Cardiac muscle cell (in vitro differentiated cells and primary cell): ENCODE measurements around the gene DUSP3. TPM values are rescaled to one million over a fixed set of nuclear protein-coding genes. Genes with fewer than 3 reads are reported as not detected.
A peak's percentile ranks its signal among the peaks of the same experiment; 100 is the strongest.

Source experiments
- DNase-seq, 2 donors: peaks; one replicate each; pipeline versions ENCODE4 v3.0.0 to v3.0.0-alpha.2; 2010 to 2017; ENCODE audit warnings: low read depth in 1 of 2, low spot score in 1 of 2
- H3K27ac ChIP-seq: fragments of 200-600 bp; sonication (generic); 2 replicates; pipeline ENCODE4 v1.5.1; 2016
- H3K27me3 ChIP-seq: fragments of 200-600 bp; sonication (generic); 2 replicates; pipeline ENCODE4 v1.6.0; 2016; ENCODE audit warnings: control low read depth
- H3K36me3 ChIP-seq: fragments of 200-600 bp; sonication (generic); 2 replicates; pipeline ENCODE4 v1.5.1; 2016; ENCODE audit warnings: control low read depth
- H3K4me1 ChIP-seq: fragments of 200-600 bp; sonication (generic); 2 replicates; pipeline ENCODE4 v1.8.1; 2017; ENCODE audit warnings: low read depth, mild to moderate bottlenecking, mixed run types
- H3K4me3 ChIP-seq: fragments of 200-600 bp; sonication (generic); 2 replicates; pipeline ENCODE4 v1.5.1; 2016; ENCODE audit warnings: mild to moderate bottlenecking
- H3K9me3 ChIP-seq: fragments of 200-600 bp; sonication (generic); 2 replicates; pipeline ENCODE4 v1.5.1; 2017; ENCODE audit warnings: low read depth, mild to moderate bottlenecking, control low read depth
- CTCF ChIP-seq: IDR thresholded peaks from 2 replicates; pipeline ENCODE4 v1.5.1; 2012; ENCODE audit warnings: low read depth, mild to moderate bottlenecking, low read length
- polyA plus RNA-seq: library from polyadenylated mRNA; unstranded; fragments of >200 nt; fragmentation: Nextera tagmentation; extraction: Ambion mirVana; gene quantifications from 2 replicates; pipeline ENCODE4 v1.2.1, GENCODE V29; 2016
- total RNA-seq: library from RNA; depleted of rRNA; stranded (reverse); fragments of >200 nt; gene quantifications from 2 replicates; pipeline ENCODE4 v1.2.3, GENCODE V29; 2016

The DUSP3 gene
- total and polyA plus RNA-seq, 2 experiments from 2014 or later = 58.7 to 66.2 TPM

- no peak for TF ChIP-seq CTCF
- no peaks in the 10 kb centered on the region for H3K9me3 ChIP-seq
- H3K36me3 ChIP-seq = peaks cover 13% of the 10 kb centered on the region
- no peak for DNase-seq
- no peaks in the 10 kb centered on the region for H3K4me1 ChIP-seq
- no peak overlapping the region for H3K4me3 ChIP-seq
- no peaks in the 10 kb centered on the region for H3K27me3 ChIP-seq
- H3K27ac ChIP-seq = no peak overlapping the region
Observed at GRCh38 chr17:43767713-43768059, 11.1 kb downstream of the DUSP3 start.

- H3K4me3 ChIP-seq = no peak overlapping the region
- no peaks in the 10 kb centered on the region for H3K4me1 ChIP-seq
- no peaks in the 10 kb centered on the region for H3K9me3 ChIP-seq
- no peak for TF ChIP-seq CTCF
- no peak for DNase-seq
- H3K36me3 ChIP-seq = peaks cover 8% of the 10 kb centered on the region
- H3K27me3 ChIP-seq = no peaks in the 10 kb centered on the region
- H3K27ac ChIP-seq = no peak overlapping the region
Observed at GRCh38 chr17:43767053-43767712, 11.6 kb downstream of the DUSP3 start.

GRCh38 chr17:43766413-43767052 lies 12.2 kb downstream of the DUSP3 start:
- peak; percentile 64 to 72 for DNase-seq
- TF ChIP-seq CTCF = peak; percentile 85

GRCh38 chr17:43760254-43760852 lies 18.4 kb downstream of the DUSP3 start:
- Histone ChIP-seq H3K4me1 (no peaks in the 10 kb centered on the region), H3K9me3 (no peaks in the 10 kb centered on the region), H3K36me3 (no peaks in the 10 kb centered on the region), H3K27me3 (peaks cover 13% of the 10 kb centered on the region), H3K27ac (no peak overlapping the region), H3K4me3 (no peak overlapping the region)
- peak; percentile 100 for TF ChIP-seq CTCF
- DNase-seq = peak; percentile 95 to 96

More at GRCh38 chr17:43766413-43767052, 12.2 kb downstream of the DUSP3 start:
- no peak overlapping the region for H3K4me3 ChIP-seq
- no peaks in the 10 kb centered on the region for H3K27me3 ChIP-seq
- H3K27ac ChIP-seq = no peak overlapping the region
- no peaks in the 10 kb centered on the region for H3K9me3 ChIP-seq
- H3K4me1 ChIP-seq = no peaks in the 10 kb centered on the region
- H3K36me3 ChIP-seq = peaks cover 7% of the 10 kb centered on the region

- Histone ChIP-seq H3K27ac (no peak overlapping the region), H3K4me1 (no peaks in the 10 kb centered on the region), H3K4me3 (no peak overlapping the region), H3K36me3 (no peaks in the 10 kb centered on the region), H3K9me3 (no peaks in the 10 kb centered on the region), H3K27me3 (peaks cover 18% of the 10 kb centered on the region)
- DNase-seq = no peak
- no peak for TF ChIP-seq CTCF
Observed at GRCh38 chr17:43759836-43760235, 18.9 kb downstream of the DUSP3 start.
